Activated T-helper 2 cell treated with anti-CD3 and anti-CD28 coated beads, Interferon-gamma antibody, Interleukin-2, Interleukin-4, amounts not matched to agents 10 μg/mL and 5 μg/mL and 100 μg/mL, durations not matched to agents 14 hours and 24 hours and 36 hours (primary cell): ENCODE measurements around the gene ACTL8. TPM values are rescaled to one million over a fixed set of nuclear protein-coding genes. Genes with fewer than 3 reads are reported as not detected.

Experiments used
- DNase-seq: peaks from one replicate; pipeline ENCODE4 v3.0.0; 2021; ENCODE audit warnings: low spot score
- H3K27ac Mint-ChIP-seq: one replicate; pipeline ENCODE4 v1.8.0; 2021; ENCODE audit warnings: mixed read lengths
- H3K27me3 Mint-ChIP-seq: one replicate; pipeline ENCODE4 v1.8.0; 2021; ENCODE audit warnings: low read depth, mixed read lengths
- H3K36me3 Mint-ChIP-seq: one replicate; pipeline ENCODE4 v1.8.0; 2021; ENCODE audit warnings: low read depth, mixed read lengths
- H3K4me1 Mint-ChIP-seq: one replicate; pipeline ENCODE4 v1.8.0; 2021; ENCODE audit warnings: low read depth, mixed read lengths
- H3K4me3 Mint-ChIP-seq: one replicate; pipeline ENCODE4 v1.8.0; 2021; ENCODE audit warnings: low read depth, mild to moderate bottlenecking, moderate library complexity, mixed read lengths
- H3K9me3 Mint-ChIP-seq: one replicate; pipeline ENCODE4 v1.8.0; 2021; ENCODE audit warnings: mixed read lengths
- intact Hi-C: fragments of 100-400 bp; cut with micrococcal nuclease; formaldehyde crosslinking; loops from one replicate; pipeline ENCODE4 v1.15.1; 2023
- total RNA-seq: library from RNA; stranded (reverse); gene quantifications from 2 replicates; pipeline ENCODE4 v1.2.3, GENCODE V29; 2022

ACTL8 gene
- total RNA-seq, 1 donor from 2014 or later: not detected

DNA sequence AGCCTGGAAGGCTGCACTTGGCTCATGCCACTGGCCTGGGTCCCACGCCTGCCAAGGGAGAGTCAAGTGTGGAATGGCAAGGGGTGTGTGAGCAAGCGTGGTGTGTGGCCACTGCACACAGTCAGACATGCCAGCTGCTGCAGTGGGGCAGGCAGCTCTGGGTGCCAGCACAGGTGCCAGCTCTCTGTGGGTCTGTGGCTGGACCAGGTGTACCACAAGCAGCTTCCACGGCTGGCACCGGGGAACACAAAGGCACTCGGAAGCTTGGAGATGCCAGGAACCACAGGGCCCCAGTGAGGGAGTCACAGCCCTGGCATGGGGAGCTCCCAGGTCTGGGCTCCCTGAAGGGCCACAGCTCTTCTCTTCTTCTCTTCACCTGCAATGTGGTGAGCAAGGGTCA, 34.8 kb downstream of the ACTL8 start:
- intact Hi-C loops: no loop called here
- no peaks in the 10 kb centered on the region for H3K4me1 Mint-ChIP-seq
- H3K4me3 Mint-ChIP-seq: no peak overlapping the region
- no peaks in the 10 kb centered on the region for H3K27me3 Mint-ChIP-seq
- no peaks in the 10 kb centered on the region for H3K9me3 Mint-ChIP-seq
- DNase-seq: no peak
- no peak overlapping the region for H3K27ac Mint-ChIP-seq
- H3K36me3 Mint-ChIP-seq: no peaks in the 10 kb centered on the region

GRCh38 chr1:17790383-17791054, 35.4 kb downstream of the ACTL8 start:
- H3K9me3 Mint-ChIP-seq: no peaks in the 10 kb centered on the region
- H3K27ac Mint-ChIP-seq: no peak overlapping the region
- no peaks in the 10 kb centered on the region for H3K36me3 Mint-ChIP-seq
- H3K27me3 Mint-ChIP-seq: no peaks in the 10 kb centered on the region
- no peak for DNase-seq
- intact Hi-C loops: no loop called here
- no peak overlapping the region for H3K4me3 Mint-ChIP-seq
- no peaks in the 10 kb centered on the region for H3K4me1 Mint-ChIP-seq

DNA sequence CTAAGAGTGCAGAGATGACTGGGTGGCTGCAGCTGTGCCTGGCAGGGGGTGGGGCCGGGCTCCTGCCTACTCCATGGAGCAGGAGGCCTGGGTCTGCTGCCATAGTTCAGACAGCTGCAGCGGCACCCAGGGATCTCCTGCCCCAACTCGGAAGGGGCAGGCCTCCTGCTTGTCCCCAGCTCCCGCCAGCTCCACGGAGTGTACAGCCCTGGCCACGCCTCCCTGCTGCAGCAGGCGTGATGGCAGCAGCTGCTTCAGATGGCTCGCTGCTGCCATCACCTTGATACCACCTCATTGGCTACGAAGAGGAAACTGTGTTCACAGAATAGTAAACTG, 35.9 kb downstream of the ACTL8 start:
- no peak for DNase-seq
- Mint-ChIP-seq H3K4me3 (no peak overlapping the region), H3K4me1 (no peaks in the 10 kb centered on the region), H3K36me3 (no peaks in the 10 kb centered on the region), H3K27ac (no peak overlapping the region), H3K9me3 (no peaks in the 10 kb centered on the region), H3K27me3 (no peaks in the 10 kb centered on the region)
- intact Hi-C loops: no loop called here

- no peak overlapping the region for H3K4me3 Mint-ChIP-seq
- no peaks in the 10 kb centered on the region for H3K4me1 Mint-ChIP-seq
- no peaks in the 10 kb centered on the region for H3K36me3 Mint-ChIP-seq
- no peak for DNase-seq
- H3K27ac Mint-ChIP-seq: no peak overlapping the region
- H3K9me3 Mint-ChIP-seq: no peaks in the 10 kb centered on the region
- no peaks in the 10 kb centered on the region for H3K27me3 Mint-ChIP-seq
- intact Hi-C loops: no loop called here
Measured at GRCh38 chr1:17791480-17791879, 36.3 kb downstream of the ACTL8 start.

- Mint-ChIP-seq H3K4me1 (no peaks in the 10 kb centered on the region), H3K27me3 (no peaks in the 10 kb centered on the region), H3K27ac (no peak overlapping the region), H3K9me3 (no peaks in the 10 kb centered on the region), H3K4me3 (no peak overlapping the region), H3K36me3 (no peaks in the 10 kb centered on the region)
- no peak for DNase-seq
- intact Hi-C loops: no loop called here
Measured at GRCh38 chr1:17792421-17792820, 37.3 kb downstream of the ACTL8 start.

GRCh38 chr1:17795081-17795809, 40.1 kb downstream of the ACTL8 start:
- Mint-ChIP-seq H3K4me3 (no peak overlapping the region), H3K36me3 (no peaks in the 10 kb centered on the region), H3K4me1 (no peaks in the 10 kb centered on the region), H3K9me3 (no peaks in the 10 kb centered on the region), H3K27ac (no peak overlapping the region), H3K27me3 (peaks cover 3% of the 10 kb centered on the region)
- intact Hi-C loops: no loop called here
- DNase-seq: no peak

DNA sequence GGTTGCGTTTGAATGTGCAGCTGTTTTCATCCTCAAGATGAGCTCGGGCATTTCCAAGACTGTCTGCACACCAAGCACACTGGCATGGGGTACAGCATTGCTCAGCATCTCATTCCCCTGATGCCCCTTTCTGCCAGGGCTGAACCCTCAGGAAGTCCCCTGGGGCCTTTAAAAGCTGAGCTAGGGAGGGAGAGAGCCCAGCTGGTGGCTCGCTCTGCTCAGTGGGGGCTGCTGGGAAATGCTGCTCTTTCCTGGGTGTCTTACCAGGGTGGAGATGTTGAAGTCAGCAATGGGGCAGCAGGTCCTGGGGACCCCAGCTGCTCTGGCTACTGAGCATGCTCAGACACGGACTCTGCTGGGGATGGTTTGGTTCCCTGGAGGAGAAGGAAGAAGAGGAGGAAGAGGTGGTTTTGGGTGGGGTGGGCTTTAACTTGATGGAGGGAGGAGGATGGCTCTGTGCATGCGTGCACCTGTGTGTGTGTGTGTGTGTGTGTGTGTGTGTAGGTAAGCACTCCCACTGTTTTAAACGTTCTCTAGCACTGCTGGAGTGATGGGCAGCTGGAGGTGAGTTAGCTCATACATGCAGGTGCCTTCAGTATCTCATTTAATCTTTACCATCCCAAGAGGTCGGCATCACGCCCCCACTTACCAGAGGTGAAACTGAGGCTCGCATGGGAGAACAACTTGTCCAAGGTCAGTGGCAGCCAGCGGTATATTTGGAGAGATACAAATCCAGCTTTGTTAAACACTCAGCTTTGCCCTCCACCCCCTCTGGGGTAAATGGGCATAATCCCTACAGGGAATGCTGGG, 40.9 kb downstream of the ACTL8 start:
- Mint-ChIP-seq H3K9me3 (no peaks in the 10 kb centered on the region), H3K27ac (no peak overlapping the region), H3K4me1 (no peaks in the 10 kb centered on the region), H3K4me3 (no peak overlapping the region), H3K27me3 (peaks cover 3% of the 10 kb centered on the region), H3K36me3 (no peaks in the 10 kb centered on the region)
- DNase-seq: no peak
- intact Hi-C loops: no loop called here

DNA sequence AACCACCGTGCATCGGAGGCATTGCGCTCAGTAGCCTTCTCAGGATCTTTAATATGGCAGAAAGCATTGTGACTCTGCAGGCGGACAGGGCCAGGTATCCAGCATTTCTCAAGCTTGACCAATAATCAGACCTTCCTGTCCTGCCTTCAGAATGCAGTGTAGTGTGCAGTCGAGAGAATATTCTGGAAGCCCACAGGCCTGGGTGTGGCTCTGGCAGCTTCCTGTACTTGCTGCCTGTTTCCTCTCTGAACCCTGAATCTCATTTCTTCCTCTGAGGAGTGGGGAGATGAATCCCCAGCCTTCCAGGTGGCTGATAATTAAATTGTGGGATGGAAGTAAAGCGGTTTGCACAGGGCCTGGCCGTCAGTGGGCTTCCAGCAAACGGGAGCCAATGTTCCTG, 42.3 kb downstream of the ACTL8 start:
- no peak overlapping the region for H3K4me3 Mint-ChIP-seq
- H3K36me3 Mint-ChIP-seq: no peaks in the 10 kb centered on the region

DNA sequence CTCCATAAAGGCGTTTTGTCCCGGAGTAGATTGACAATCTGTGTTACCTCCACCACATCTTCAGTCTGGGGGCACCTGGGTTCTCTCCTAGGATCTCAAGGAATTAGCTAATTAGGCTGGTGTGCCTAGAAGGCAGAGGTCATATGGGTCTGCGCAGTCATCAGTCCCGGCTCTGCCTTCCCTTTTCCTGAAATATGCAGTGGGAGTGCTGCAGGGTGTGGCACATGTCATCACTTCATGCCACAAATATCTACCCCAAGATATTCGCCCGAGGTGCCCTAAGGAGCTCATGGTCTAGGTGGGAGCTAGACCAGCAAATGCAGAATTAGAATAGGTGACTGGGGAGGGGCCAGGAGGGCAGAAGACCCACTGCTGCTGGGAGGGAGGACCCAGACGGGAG, 42.9 kb downstream of the ACTL8 start:
- intact Hi-C loops: no loop called here
- no peaks in the 10 kb centered on the region for H3K36me3 Mint-ChIP-seq
- H3K4me1 Mint-ChIP-seq: no peaks in the 10 kb centered on the region
- H3K9me3 Mint-ChIP-seq: peaks cover 3% of the 10 kb centered on the region
- no peak for DNase-seq
- no peak overlapping the region for H3K27ac Mint-ChIP-seq
- H3K4me3 Mint-ChIP-seq: no peak overlapping the region
- H3K27me3 Mint-ChIP-seq: peaks cover 3% of the 10 kb centered on the region

More for the DNA sequence above, 42.3 kb downstream of the ACTL8 start:
- no peaks in the 10 kb centered on the region for H3K4me1 Mint-ChIP-seq
- intact Hi-C loops: no loop called here
- peaks cover 3% of the 10 kb centered on the region for H3K27me3 Mint-ChIP-seq
- DNase-seq: no peak
- no peak overlapping the region for H3K27ac Mint-ChIP-seq
- H3K9me3 Mint-ChIP-seq: peaks cover 3% of the 10 kb centered on the region

DNA sequence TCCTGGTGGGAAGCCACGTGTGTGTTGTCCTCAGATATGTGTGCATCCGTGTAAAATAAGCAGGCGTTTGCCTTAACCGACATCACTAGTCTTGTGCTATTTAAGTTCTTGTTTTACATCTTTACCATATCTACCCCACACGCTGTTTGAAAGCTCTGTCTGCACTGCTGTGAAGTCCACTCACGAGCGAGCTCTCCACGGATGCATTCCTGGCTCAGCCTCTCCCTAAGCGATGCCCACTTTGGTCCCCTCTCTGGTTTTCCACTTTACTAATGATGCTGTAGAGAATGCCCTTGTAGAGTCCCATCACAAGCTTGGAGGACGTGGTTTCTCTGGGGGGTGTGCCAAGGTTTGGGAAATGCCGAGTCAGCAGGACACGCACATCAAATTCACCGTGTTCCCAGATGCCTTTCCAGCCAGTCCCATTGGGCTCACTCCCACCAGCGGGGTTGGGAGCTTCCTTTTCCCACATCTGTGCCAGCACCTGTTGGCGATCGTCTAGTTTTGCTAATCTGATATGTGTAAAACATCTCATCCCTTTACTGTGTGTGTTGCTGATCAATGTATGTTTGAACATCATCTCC, 43.8 kb downstream of the ACTL8 start:
- no peaks in the 10 kb centered on the region for H3K36me3 Mint-ChIP-seq
- no peak overlapping the region for H3K27ac Mint-ChIP-seq
- no peak overlapping the region for H3K4me3 Mint-ChIP-seq
- DNase-seq: no peak
- intact Hi-C loops: no loop called here
- H3K4me1 Mint-ChIP-seq: no peaks in the 10 kb centered on the region
- H3K27me3 Mint-ChIP-seq: peaks cover 3% of the 10 kb centered on the region
- peaks cover 3% of the 10 kb centered on the region for H3K9me3 Mint-ChIP-seq

DNA sequence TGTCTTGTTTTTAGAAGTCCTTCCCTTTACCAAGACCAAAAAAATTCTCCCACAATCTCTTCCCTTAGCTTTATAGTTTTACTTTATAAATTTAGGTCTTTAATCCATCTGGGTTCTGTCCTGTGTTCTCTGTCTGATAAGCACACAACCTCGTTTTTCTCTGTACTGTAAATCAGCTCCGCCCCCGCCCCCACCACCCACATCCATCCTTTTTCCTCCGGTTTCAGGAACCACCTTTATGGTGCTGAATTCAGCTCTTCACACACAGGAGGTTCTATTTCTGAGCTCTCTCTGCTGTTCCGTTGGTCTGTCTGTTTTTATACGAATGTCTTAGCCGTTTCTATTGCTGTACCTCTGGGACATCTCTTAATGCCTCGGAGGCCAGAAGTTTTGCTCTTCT, 44.5 kb downstream of the ACTL8 start:
- no peak for DNase-seq
- Mint-ChIP-seq H3K9me3 (peaks cover 3% of the 10 kb centered on the region), H3K27me3 (peaks cover 3% of the 10 kb centered on the region), H3K36me3 (no peaks in the 10 kb centered on the region), H3K4me3 (no peak overlapping the region), H3K27ac (no peak overlapping the region), H3K4me1 (no peaks in the 10 kb centered on the region)
- intact Hi-C loops: no loop called here

GRCh38 chr1:17802164-17802563, 47.0 kb downstream of the ACTL8 start:
- Mint-ChIP-seq H3K4me3 (no peak overlapping the region), H3K27me3 (peaks cover 3% of the 10 kb centered on the region), H3K36me3 (no peaks in the 10 kb centered on the region), H3K27ac (no peak overlapping the region), H3K9me3 (peaks cover 3% of the 10 kb centered on the region), H3K4me1 (no peaks in the 10 kb centered on the region)
- DNase-seq: no peak
- intact Hi-C loops: no loop called here

DNA sequence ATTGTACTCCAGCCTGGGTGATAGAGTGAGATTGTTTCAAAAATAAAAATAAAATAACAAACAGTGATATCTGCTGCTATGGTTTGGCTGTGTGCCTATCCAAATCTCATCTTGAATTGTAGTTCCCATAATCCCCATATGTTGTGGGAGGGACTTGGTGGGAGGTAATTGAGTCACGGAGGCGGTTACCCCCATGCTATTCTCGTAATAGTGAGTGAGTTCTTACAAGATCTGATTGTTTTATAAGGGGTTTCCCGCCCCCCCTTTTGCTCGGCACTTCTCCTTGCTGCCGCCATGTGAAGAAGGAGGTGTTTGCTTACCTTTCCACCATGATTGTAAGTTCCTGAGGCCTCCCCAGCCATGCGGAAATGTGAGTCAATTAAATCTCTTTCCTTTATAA, 47.8 kb downstream of the ACTL8 start:
- DNase-seq: no peak
- Mint-ChIP-seq H3K27me3 (peaks cover 3% of the 10 kb centered on the region), H3K4me1 (no peaks in the 10 kb centered on the region), H3K36me3 (no peaks in the 10 kb centered on the region), H3K9me3 (peaks cover 3% of the 10 kb centered on the region), H3K27ac (no peak overlapping the region), H3K4me3 (no peak overlapping the region)
- intact Hi-C loops: no loop called here
